Eye (tissue), 1 donor: ENCODE data around the gene TNS3.
"Not testable (repeated sequence)": the region's sequence is repeated elsewhere in the genome, so short reads cannot be mapped to it uniquely, and the experiment has no call there.

Experiments
- DNase-seq: peaks from one replicate; pipeline ENCODE4 v3.0.0-alpha.2; 2015

Gene TNS3

DNA sequence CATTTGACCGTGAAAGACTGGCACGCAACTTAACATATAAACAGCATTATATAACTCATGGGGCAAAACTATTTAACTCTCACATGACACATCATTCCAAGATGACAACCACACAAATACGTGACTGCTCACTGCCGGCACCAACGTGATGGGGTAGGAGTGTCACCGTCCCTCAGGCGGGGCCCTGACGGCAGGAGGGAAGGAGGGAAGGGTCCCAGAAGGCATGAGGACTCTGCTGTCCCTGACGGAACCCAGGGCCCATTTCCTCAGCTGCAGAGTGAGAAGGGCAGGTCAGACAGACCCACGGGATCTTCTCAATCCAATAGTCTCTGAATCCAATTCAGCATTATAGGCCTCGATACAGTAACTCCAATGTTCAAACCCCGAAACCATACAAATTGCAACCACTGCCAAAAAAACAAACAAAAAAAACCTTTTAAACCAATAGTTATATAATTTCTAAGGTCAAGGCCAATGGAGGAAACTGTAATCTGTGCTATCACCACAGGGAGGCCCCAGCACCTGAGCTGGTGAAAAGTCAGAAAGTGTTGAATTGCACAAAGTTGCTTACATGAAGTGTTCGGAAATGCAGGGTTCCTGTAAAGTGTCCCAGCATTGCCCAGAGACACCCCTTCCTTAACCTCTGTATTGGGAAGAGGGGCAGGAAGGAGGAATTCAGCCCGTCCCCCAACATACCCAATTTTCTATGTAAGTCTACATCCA lies 137.4 kb downstream of the TNS3 start:
- DNase-seq: no peak

DNA sequence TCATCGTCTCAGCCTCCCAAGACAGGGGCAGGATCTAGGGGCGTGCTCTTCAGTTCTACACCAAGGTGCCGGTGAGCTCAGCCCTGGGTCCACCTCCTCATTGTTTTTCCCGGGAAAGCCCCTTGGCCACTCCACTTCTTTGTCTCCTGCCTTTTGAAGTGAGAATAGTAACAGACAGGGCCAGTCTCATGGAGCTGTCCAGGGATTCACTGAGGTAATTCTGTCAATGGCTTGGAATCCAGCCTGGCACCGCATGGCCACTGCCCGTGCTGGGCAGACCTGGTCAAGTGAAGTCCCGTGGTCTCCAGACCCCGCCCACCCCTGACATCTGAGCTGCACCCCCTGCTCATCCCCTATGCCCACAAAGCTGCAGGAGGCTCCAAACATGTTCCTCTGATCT lies 138.9 kb downstream of the TNS3 start:
- no peak for DNase-seq

DNA sequence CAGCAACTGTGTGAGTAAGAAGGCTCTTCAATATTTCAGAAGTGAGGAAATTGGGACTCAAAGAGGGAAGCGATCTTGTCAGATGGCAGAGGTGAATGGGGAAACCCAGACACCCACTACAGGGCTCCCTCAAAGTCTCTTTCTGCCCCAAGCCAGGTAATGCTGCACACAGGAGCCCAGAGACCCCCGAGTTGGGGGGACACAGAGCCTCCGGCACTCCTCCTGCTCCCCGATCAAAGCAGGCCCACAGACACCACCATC lies 139.4 kb downstream of the TNS3 start:
- DNase-seq: no peak

- no peak for DNase-seq
Observed at GRCh38 chr7:47441796-47442604, 139.9 kb downstream of the TNS3 start.

- DNase-seq: not testable (repeated sequence)
Observed at GRCh38 chr7:47441048-47441447, 140.9 kb downstream of the TNS3 start.

DNA sequence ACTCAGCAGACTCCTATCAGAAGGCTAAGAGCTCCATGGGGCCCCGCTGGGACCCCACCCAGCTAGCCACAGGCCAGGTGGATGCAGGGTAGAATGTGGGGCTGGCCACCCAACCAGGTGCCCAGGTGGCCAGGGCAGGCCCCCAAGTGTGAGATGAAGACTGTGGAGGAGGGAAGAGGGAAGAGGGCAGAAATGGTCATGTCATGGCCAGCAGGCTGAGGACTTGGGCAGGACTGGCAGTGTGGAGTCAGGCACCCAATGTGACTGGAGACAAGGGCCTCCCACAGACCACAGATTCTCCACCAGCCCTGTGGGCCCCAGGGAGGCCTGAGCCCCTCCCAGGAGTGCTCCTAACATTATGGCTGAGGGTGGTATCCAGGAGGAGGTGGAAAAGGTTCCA lies 141.6 kb downstream of the TNS3 start:
- no peak for DNase-seq

GRCh38 chr7:47439181-47439667 lies 142.7 kb downstream of the TNS3 start:
- no peak for DNase-seq

- no peak for DNase-seq
Observed at GRCh38 chr7:47438411-47439029, 143.4 kb downstream of the TNS3 start.

DNA sequence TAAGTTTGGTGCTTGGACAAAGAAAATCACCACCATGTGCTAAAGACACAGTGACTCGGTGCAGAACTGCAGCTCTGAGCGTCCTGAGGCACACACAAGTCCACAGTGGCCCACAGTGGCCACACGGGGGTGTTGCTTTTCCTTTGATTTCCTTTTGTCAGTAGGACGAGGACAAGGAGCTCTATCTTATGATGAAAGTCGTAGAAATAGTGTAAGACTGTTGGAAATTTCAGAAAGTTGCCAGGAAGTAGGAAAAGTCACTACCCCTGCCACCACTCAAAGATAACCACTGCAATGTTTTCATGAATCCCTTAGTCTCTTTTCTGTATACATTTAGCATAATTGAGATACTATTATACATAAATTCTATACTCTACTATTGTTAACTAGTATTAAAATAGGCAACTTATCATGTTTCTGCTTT lies 146.0 kb downstream of the TNS3 start:
- DNase-seq: peak; percentile 79

DNA sequence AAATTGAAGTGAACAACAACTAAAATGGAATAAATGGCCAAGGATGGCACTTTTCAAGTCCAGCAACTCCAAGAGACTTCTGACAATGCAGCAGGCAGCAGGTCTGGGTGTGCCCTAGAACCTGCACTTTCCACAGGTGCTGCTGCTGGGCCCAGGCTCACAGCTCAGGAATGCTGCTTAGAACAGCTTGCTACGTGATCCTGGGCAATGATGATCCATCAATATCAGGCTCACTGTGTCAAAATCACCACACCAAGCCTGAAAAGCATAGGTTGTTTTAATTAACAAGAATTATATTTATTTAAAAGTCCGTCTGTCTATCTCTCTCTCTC lies 148.4 kb downstream of the TNS3 start:
- no peak for DNase-seq

GRCh38 chr7:47432671-47433563 lies 149.0 kb downstream of the TNS3 start:
- DNase-seq: no peak

DNA sequence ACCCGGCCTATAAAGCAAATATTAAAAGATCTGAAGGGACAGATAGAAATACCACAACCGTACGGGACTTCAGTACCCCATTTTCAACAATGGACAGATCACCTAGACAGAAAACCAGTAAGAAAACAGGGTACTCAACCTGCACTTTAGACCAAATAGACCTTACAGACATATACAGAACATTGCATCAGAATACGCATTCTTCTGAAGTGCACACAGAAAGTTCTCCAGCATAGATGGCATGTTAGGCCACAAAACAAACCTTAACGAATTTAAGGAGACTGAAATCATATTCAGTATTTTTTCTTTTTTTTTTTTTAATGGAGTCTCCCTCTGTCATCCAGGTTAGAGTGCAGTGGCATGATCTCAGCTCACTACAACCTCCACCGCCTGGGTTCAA lies 151.5 kb downstream of the TNS3 start:
- DNase-seq: no peak

DNA sequence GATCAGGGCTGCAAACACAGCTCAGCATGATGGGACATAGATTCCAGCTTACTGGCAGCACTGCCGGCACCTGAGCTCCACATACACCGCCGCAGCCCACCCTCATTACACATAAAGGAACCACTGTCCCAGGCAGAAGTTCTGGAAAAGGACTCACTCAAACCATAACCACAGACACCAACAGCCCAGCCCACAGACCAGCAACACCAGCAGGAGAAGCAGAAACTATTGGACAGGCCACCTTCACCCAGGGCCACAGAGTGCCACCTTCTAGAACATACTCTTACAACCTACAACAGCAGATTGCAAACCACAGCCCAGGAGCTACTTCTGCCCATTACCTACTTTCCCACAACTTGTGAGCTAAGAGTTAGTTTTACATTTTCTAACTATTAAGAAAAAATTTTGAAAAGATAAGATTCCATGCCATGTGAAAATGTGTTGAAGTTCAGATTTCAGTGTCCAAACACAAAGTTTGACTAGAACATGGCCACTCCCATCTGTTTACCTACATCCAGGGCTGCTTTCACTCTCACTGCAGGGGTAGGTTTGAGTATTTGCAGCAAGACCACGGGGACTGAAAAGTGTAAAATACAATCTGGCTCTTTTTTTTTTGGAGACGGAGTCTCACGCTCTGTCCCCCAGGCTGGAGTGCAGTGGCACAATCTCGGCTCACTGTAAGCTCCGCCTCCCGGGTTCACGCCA lies 153.0 kb downstream of the TNS3 start:
- no peak for DNase-seq

GRCh38 chr7:47428052-47428767 lies 153.7 kb downstream of the TNS3 start:
- DNase-seq: peak; percentile 85

GRCh38 chr7:47427051-47427643 lies 154.8 kb downstream of the TNS3 start:
- DNase-seq: no peak

DNA sequence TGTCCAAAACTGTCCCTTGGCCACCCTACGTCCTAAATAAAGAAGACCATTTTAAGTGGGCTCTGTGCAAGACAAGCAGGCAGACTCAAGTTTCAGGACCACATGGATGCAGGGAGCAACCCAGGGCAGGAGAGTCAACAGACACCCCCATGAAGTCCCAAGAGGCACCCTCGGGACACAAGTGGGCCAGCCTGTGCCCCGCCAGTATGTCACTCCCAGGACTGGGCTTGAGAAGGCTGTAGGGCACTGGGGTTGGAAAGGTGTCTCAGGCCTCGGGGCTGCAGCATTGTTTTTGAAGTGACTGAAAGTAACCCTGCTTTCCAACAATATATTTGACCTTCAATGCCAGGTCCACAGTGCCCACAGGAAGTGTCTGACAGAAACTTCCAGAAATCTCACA lies 157.4 kb downstream of the TNS3 start:
- DNase-seq: no peak

DNA sequence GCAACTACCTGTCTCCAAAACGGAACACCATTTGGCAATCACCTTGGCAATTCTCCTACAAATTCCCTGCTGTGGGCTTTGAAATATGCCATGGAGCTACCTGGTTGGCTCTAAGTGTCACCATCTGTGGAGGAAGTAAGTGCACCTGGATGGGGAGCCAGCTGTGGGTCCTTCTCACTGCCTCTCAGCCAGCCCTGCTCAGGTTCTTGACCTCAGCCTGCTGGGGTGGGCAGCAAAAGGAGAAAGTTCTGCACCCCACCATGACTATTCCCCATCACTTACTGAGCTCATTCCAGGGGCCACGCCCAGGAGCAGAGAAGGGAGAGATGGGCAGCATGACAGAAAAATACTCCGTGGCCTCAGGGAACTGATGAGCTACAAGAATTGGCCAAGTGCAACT lies 158.7 kb downstream of the TNS3 start:
- DNase-seq: no peak

GRCh38 chr7:47422611-47423010 lies 159.3 kb downstream of the TNS3 start:
- DNase-seq: no peak

- no peak for DNase-seq
Observed at GRCh38 chr7:47421456-47421855, 160.5 kb downstream of the TNS3 start.

GRCh38 chr7:47420122-47420780 lies 161.7 kb downstream of the TNS3 start:
- DNase-seq: peak; percentile 22

- no peak for DNase-seq
Observed at GRCh38 chr7:47419471-47419870, 162.4 kb downstream of the TNS3 start.
